ENCODE measurements around the gene SMIM1. TPM values are rescaled to one million over a fixed set of nuclear protein-coding genes. Genes with fewer than 3 reads are reported as not detected.

Gene SMIM1
- polyA plus RNA-seq, 1 donor = 6.6 TPM

- no peak for DNase-seq
Observed at GRCh38 chr1:3820316-3820715, 47.8 kb downstream of the SMIM1 start.

GRCh38 chr1:3821004-3821403, 48.5 kb downstream of the SMIM1 start:
- DNase-seq = no peak

- DNase-seq = no peak
Observed at GRCh38 chr1:3821447-3821846, 48.9 kb downstream of the SMIM1 start.

- no peak for DNase-seq
Observed at GRCh38 chr1:3821908-3822307, 49.4 kb downstream of the SMIM1 start.

GRCh38 chr1:3822421-3822820, 49.9 kb downstream of the SMIM1 start:
- no peak for DNase-seq

GRCh38 chr1:3824650-3825049, 52.1 kb downstream of the SMIM1 start:
- DNase-seq = no peak

- DNase-seq = no peak
Observed at GRCh38 chr1:3825356-3825755, 52.8 kb downstream of the SMIM1 start.

Other genes with a start within 250 kb of the SMIM1 start
- 8.6 TPM for gene MEGF6, start 161.2 kb upstream of the SMIM1 start, polyA plus RNA-seq (ENCODE audit: insufficient read length)
- 40.4 TPM for gene TPRG1L, start 147.7 kb upstream of the SMIM1 start, polyA plus RNA-seq (ENCODE audit: insufficient read length)
- 17.8 TPM for gene WRAP73, start 122.6 kb upstream of the SMIM1 start, polyA plus RNA-seq (ENCODE audit: insufficient read length)
- gene TP73, start 120.2 kb upstream of the SMIM1 start, polyA plus RNA-seq (ENCODE audit: insufficient read length) = 0.55 TPM
- gene CCDC27, start 20.3 kb upstream of the SMIM1 start, polyA plus RNA-seq (ENCODE audit: insufficient read length) = 0.20 TPM
- 65.1 TPM for gene LRRC47, start 23.7 kb downstream of the SMIM1 start, polyA plus RNA-seq (ENCODE audit: insufficient read length)
- 51.5 TPM for gene CEP104, start 84.5 kb downstream of the SMIM1 start, polyA plus RNA-seq (ENCODE audit: insufficient read length)
- 9.8 TPM for gene DFFB, start 84.7 kb downstream of the SMIM1 start, polyA plus RNA-seq (ENCODE audit: insufficient read length)
- gene C1orf174, start 127.5 kb downstream of the SMIM1 start, polyA plus RNA-seq (ENCODE audit: insufficient read length) = 37.9 TPM

Measured in left kidney (tissue), 2 donors.